IMR-90 (cell line): ENCODE data around the gene ANKRD61. TPM values are rescaled to one million over a fixed set of nuclear protein-coding genes. Genes with fewer than 3 reads are reported as not detected.

Experiments
- ATAC-seq: fragments of 200-7000 bp; cut with Tn5 transposase; 2 replicates; pipeline ENCODE4 v1.9.1; 2020; ENCODE audit warnings: low read depth, mild to moderate bottlenecking, moderate library complexity
- BruUV-seq: library from RNA; stranded (reverse); fragments of 400-500 nt; replicated peaks from 2 replicates; lab custom pipeline; 2021; lab: Mats Ljungman, UMichigan
- CTCF ChIA-PET: fragments of 300-600 bp; formaldehyde crosslinking; extraction: SDS; loops from one replicate; lab custom pipeline; 2021; ENCODE audit warnings: antibody characterized with exemption; lab: Yijun Ruan, JAX
- POLR2A ChIA-PET: fragments of 300-600 bp; sonication (Branson Sonifier 250); formaldehyde crosslinking; loops from one replicate; lab custom pipeline; 2022; ENCODE audit warnings: antibody characterized with exemption; ENCODE audit not compliant: unreplicated experiment; lab: Charles Lee
- DNase-seq: peaks from one replicate; pipeline ENCODE4 v3.0.0; 2013
- H2AFZ ChIP-seq: replicated peaks from 2 replicates; pipeline ENCODE3; 2013; ENCODE audit warnings: low read length, mild to moderate bottlenecking; ENCODE audit not compliant: poor library complexity
- H2AK5ac ChIP-seq: 2 replicates; pipeline ENCODE4 v1.6.1; 2013; ENCODE audit warnings: low read depth, low read length, inconsistent platforms
- H2AK9ac ChIP-seq: replicated peaks from 2 replicates; pipeline ENCODE3; 2013; ENCODE audit warnings: mild to moderate bottlenecking, low read depth, low read length, moderate library complexity; ENCODE audit not compliant: poor library complexity
- H2BK120ac ChIP-seq: 2 replicates; pipeline ENCODE4 v1.6.1; 2013; ENCODE audit warnings: low read depth, low read length, inconsistent platforms
- H2BK15ac ChIP-seq: 3 replicates; pipeline ENCODE4 v1.6.1; 2013; ENCODE audit warnings: low read depth, low read length, inconsistent platforms
- H2BK20ac ChIP-seq: 2 replicates; pipeline ENCODE4 v1.6.1; 2013; ENCODE audit warnings: low read depth, mild to moderate bottlenecking, inconsistent platforms, low read length, moderate library complexity
- H2BK5ac ChIP-seq: 2 replicates; pipeline ENCODE4 v1.6.1; 2013; ENCODE audit warnings: mild to moderate bottlenecking, low read depth, low read length, inconsistent platforms; ENCODE audit not compliant: poor library complexity, severe bottlenecking
- H3K14ac ChIP-seq: replicated peaks from 2 replicates; pipeline ENCODE4 v1.6.1; 2013; ENCODE audit warnings: low read depth, low read length, inconsistent platforms
- H3K18ac ChIP-seq: 2 replicates; pipeline ENCODE4 v1.6.1; 2013; ENCODE audit warnings: low read depth, low read length, control low read depth
- H3K23ac ChIP-seq: 2 replicates; pipeline ENCODE4 v1.6.1; 2013; ENCODE audit warnings: low read depth, low read length, inconsistent platforms
- H3K27ac ChIP-seq: 2 replicates; pipeline ENCODE4 v1.5.1; 2013; ENCODE audit warnings: mild to moderate bottlenecking, control low read depth, low read length; ENCODE audit not compliant: insufficient read depth
- H3K27me3 ChIP-seq: 2 replicates; pipeline ENCODE4 v1.6.1; 2013; ENCODE audit warnings: low read length; ENCODE audit not compliant: control insufficient read depth, insufficient read depth
- H3K36me3 ChIP-seq: 2 replicates; pipeline ENCODE4 v1.6.1; 2013; ENCODE audit warnings: low read length, mixed read lengths; ENCODE audit not compliant: control insufficient read depth, insufficient read depth
- H3K4ac ChIP-seq: 2 replicates; pipeline ENCODE4 v1.6.1; 2013; ENCODE audit warnings: low read depth, low read length, inconsistent platforms
- H3K4me1 ChIP-seq: 2 replicates; pipeline ENCODE4 v1.6.1; 2013; ENCODE audit warnings: low read length, mixed read lengths; ENCODE audit not compliant: control insufficient read depth, insufficient read depth
- H3K4me2 ChIP-seq: 2 replicates; pipeline ENCODE4 v1.6.1; 2013; ENCODE audit warnings: low read depth, mild to moderate bottlenecking, control low read depth, low read length, moderate library complexity
- H3K4me3 ChIP-seq: 2 replicates; pipeline ENCODE4 v1.5.1; 2013; ENCODE audit warnings: low read depth, mild to moderate bottlenecking, control low read depth, low read length, moderate library complexity; ENCODE audit not compliant: insufficient read depth
- H3K56ac ChIP-seq: 2 replicates; pipeline ENCODE4 v1.6.1; 2013; ENCODE audit warnings: low read length, inconsistent platforms; ENCODE audit not compliant: insufficient read depth; ENCODE audit errors: extremely low read depth
- H3K79me1 ChIP-seq, 2 experiments: 2 replicates each; pipeline ENCODE4 v1.6.1; 2013; ENCODE audit warnings: low read length in 2 of 2, inconsistent platforms in 1 of 2, low read depth in 1 of 2
- H3K9ac ChIP-seq: 2 replicates; pipeline ENCODE4 v1.6.1; 2013; ENCODE audit warnings: low read depth, low read length, control low read depth
- H3K9me1 ChIP-seq: 2 replicates; pipeline ENCODE4 v1.6.1; 2013; ENCODE audit warnings: low read length, inconsistent platforms; ENCODE audit not compliant: insufficient read depth
- H3K9me3 ChIP-seq: 2 replicates; pipeline ENCODE4 v1.6.1; 2013; ENCODE audit warnings: low read length; ENCODE audit not compliant: control insufficient read depth, insufficient read depth
- H4K20me1 ChIP-seq: 2 replicates; pipeline ENCODE4 v1.6.1; 2013; ENCODE audit warnings: low read length, inconsistent platforms; ENCODE audit not compliant: insufficient read depth
- H4K5ac ChIP-seq: 2 replicates; pipeline ENCODE4 v1.6.1; 2013; ENCODE audit warnings: mild to moderate bottlenecking, low read depth, low read length, control low read depth
- H4K8ac ChIP-seq, 2 experiments: 2 replicates each; pipeline ENCODE4 v1.6.1; 2013; ENCODE audit warnings: low read depth in 2 of 2, low read length in 2 of 2, control low read depth in 1 of 2, inconsistent platforms in 1 of 2
- H4K91ac ChIP-seq: 2 replicates; pipeline ENCODE4 v1.6.1; 2013; ENCODE audit warnings: low read depth, low read length, inconsistent platforms; ENCODE audit not compliant: insufficient read depth
- BHLHE40 ChIP-seq: fragments of 150-350 bp; IDR thresholded peaks from 2 replicates; pipeline ENCODE4 v1.6.1; 2016; ENCODE audit warnings: mild to moderate bottlenecking, low read depth, low read length
- CEBPB ChIP-seq: IDR thresholded peaks from 2 replicates; pipeline ENCODE4 v1.6.1; 2012; ENCODE audit warnings: low read depth, low read length, improper control_type of control experiment
- CHD1 ChIP-seq: IDR thresholded peaks from 2 replicates; pipeline ENCODE4 v1.6.1; 2012; ENCODE audit warnings: low read depth, low read length, improper control_type of control experiment
- FOS ChIP-seq: fragments of 150-350 bp; IDR thresholded peaks from 2 replicates; pipeline ENCODE4 v1.6.1; 2016; ENCODE audit warnings: low read depth, low read length
- MAZ ChIP-seq: IDR thresholded peaks from 2 replicates; pipeline ENCODE4 v1.6.1; 2012; ENCODE audit warnings: low read depth, mild to moderate bottlenecking, low read length, improper control_type of control experiment, moderate library complexity, borderline replicate concordance
- MXI1 ChIP-seq: IDR thresholded peaks from 2 replicates; pipeline ENCODE4 v1.6.1; 2012; ENCODE audit warnings: low read depth, mild to moderate bottlenecking, low read length, moderate library complexity, borderline replicate concordance
- NFE2L2 ChIP-seq: fragments of 150-350 bp; IDR thresholded peaks from 2 replicates; pipeline ENCODE4 v1.6.1; 2016; ENCODE audit warnings: low read depth, mild to moderate bottlenecking, low read length
- POLR2A ChIP-seq: IDR thresholded peaks from 2 replicates; pipeline ENCODE4 v1.6.1; 2012; ENCODE audit warnings: mild to moderate bottlenecking, low read depth, low read length
- RAD21 ChIP-seq: IDR thresholded peaks from 2 replicates; pipeline ENCODE4 v1.6.1; 2012; ENCODE audit warnings: low read length, improper control_type of control experiment
- RCOR1 ChIP-seq: IDR thresholded peaks from 2 replicates; pipeline ENCODE4 v1.6.1; 2012; ENCODE audit warnings: mild to moderate bottlenecking, low read length, improper control_type of control experiment; ENCODE audit not compliant: insufficient replicate concordance
- RFX5 ChIP-seq: IDR thresholded peaks from 2 replicates; pipeline ENCODE4 v1.8.0; 2012; ENCODE audit warnings: low read depth, mild to moderate bottlenecking, low read length, moderate library complexity
- WGBS, 2 experiments: methylation state at CpG; one replicate each; pipeline versions ENCODE4 v1.1.5 to v1.1.7; 2013; ENCODE audit warnings: missing lambda C conversion rate in 2 of 2; ENCODE audit not compliant: insufficient read length in 1 of 2; ENCODE audit errors: extremely low coverage in 2 of 2; 5-methylcytosine and 5-hydroxymethylcytosine counted together
- dilution Hi-C: fragments of 300-500 bp; cut with HindIII; formaldehyde crosslinking; loops from one replicate; pipeline ENCODE4 v1.14.3; 2018; ENCODE audit warnings: low sequenced_read_pairs; ENCODE audit not compliant: unreplicated experiment
- in situ Hi-C: fragments of 300-500 bp; cut with MboI; formaldehyde crosslinking; loops from 3 replicates; pipeline ENCODE4 v1.14.3; 2019; ENCODE audit warnings: low sequenced_read_pairs, inconsistent platforms, mixed read lengths
- intact Hi-C: fragments of 100-400 bp; cut with micrococcal nuclease; formaldehyde crosslinking; loops from 2 replicates; pipeline ENCODE4 v1.10.0; 2022
- polyA plus RNA-seq, 3 experiments: library from polyadenylated mRNA; depleted of rRNA; stranded (reverse); fragments of >200 nt; gene quantifications; 2 replicates each; pipeline ENCODE4 v1.2.3, GENCODE V29; 2012; ENCODE audit warnings: low replicate concordance in 1 of 3
- total RNA-seq: library from RNA; depleted of rRNA; stranded (reverse); fragments of >200 nt; gene quantifications from 2 replicates; pipeline ENCODE4 v1.2.3, GENCODE V29; 2012
- TF ChIP-seq, protein P1 (sequence below): conservative IDR thresholded peaks from 2 replicates; pipeline ENCODE4 v1.5.1; 2012; ENCODE audit warnings: mild to moderate bottlenecking, low read depth, low read length, improper control_type of control experiment
- TF ChIP-seq, protein P2 (sequence below): fragments of 150-350 bp; IDR thresholded peaks from 2 replicates; pipeline ENCODE4 v1.6.1; 2017; ENCODE audit warnings: mild to moderate bottlenecking, antibody characterized with exemption, low read length, low read depth
- TF ChIP-seq, protein P3 (sequence below): fragments of 150-350 bp; IDR thresholded peaks from 2 replicates; pipeline ENCODE4 v1.6.1; 2016; ENCODE audit warnings: low read depth, mild to moderate bottlenecking, low read length, moderate library complexity, borderline replicate concordance

The ANKRD61 gene
- total and polyA plus RNA-seq, 2 of the 4 experiments (the other 2 are of a cell fraction), result 0.17 to 0.36 TPM

DNA sequence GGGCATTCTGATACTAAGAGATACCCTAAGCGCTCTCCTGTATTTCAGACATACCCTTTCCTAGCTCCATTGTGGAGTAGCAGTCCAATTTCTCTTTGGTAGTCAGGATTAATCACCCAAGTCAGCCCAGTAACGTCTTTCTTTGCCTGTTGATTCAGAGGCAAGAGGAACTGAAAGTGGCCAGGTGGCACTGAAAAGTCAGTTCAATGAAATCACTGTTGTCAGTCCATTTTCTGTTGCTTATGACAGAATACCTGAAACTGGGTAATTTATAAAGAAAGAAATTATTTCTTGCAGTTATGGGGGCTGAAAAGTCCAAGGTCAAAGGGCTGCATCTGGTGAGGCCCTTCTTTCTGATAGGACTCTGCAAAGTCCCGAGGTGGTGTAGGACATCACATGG, 40.2 kb downstream of the ANKRD61 start:
- BruUV-seq, result no TSS peak
- Histone ChIP-seq H3K56ac (no peak overlapping the region), H3K9ac (no peak overlapping the region), H4K5ac (no peak overlapping the region), H3K14ac (no peak overlapping the region), H4K8ac (no peak overlapping the region), H3K27me3 (no peaks in the 10 kb centered on the region), H2AFZ (no peak overlapping the region), H3K4me3 (no peak overlapping the region), H3K4me2 (no peak overlapping the region), H3K27ac (no peak overlapping the region), H2BK20ac (no peak overlapping the region), H2BK5ac (no peak overlapping the region), H3K18ac (no peak overlapping the region), H2AK9ac (no peak overlapping the region), H3K4ac (no peak overlapping the region), H2AK5ac (no peak overlapping the region), H3K23ac (no peak overlapping the region), H3K4me1 (no peaks in the 10 kb centered on the region), H2BK120ac (no peak overlapping the region), H3K9me3 (no peaks in the 10 kb centered on the region), H4K20me1 (no peaks in the 10 kb centered on the region), H4K91ac (no peak overlapping the region), H3K79me1 (no peaks in the 10 kb centered on the region), H3K36me3 (no peaks in the 10 kb centered on the region), H2BK15ac (no peak overlapping the region), H3K9me1 (no peaks in the 10 kb centered on the region)
- dilution Hi-C loops (no loop called here), in situ Hi-C loops (no loop called here), intact Hi-C loops (no loop called here)
- ChIA-PET POLR2A (no interaction called here), CTCF (no interaction called here)
- TF ChIP-seq RFX5, result no peak
- no peak for TF ChIP-seq MAZ
- TF ChIP-seq, protein P1, sequence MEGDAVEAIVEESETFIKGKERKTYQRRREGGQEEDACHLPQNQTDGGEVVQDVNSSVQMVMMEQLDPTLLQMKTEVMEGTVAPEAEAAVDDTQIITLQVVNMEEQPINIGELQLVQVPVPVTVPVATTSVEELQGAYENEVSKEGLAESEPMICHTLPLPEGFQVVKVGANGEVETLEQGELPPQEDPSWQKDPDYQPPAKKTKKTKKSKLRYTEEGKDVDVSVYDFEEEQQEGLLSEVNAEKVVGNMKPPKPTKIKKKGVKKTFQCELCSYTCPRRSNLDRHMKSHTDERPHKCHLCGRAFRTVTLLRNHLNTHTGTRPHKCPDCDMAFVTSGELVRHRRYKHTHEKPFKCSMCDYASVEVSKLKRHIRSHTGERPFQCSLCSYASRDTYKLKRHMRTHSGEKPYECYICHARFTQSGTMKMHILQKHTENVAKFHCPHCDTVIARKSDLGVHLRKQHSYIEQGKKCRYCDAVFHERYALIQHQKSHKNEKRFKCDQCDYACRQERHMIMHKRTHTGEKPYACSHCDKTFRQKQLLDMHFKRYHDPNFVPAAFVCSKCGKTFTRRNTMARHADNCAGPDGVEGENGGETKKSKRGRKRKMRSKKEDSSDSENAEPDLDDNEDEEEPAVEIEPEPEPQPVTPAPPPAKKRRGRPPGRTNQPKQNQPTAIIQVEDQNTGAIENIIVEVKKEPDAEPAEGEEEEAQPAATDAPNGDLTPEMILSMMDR, result no peak
- TF ChIP-seq, protein P2, sequence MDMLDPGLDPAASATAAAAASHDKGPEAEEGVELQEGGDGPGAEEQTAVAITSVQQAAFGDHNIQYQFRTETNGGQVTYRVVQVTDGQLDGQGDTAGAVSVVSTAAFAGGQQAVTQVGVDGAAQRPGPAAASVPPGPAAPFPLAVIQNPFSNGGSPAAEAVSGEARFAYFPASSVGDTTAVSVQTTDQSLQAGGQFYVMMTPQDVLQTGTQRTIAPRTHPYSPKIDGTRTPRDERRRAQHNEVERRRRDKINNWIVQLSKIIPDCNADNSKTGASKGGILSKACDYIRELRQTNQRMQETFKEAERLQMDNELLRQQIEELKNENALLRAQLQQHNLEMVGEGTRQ, result no peak
- TF ChIP-seq CEBPB, result no peak
- no peak for TF ChIP-seq BHLHE40
- no peak for TF ChIP-seq POLR2A
- TF ChIP-seq NFE2L2, result no peak
- TF ChIP-seq, protein P3, sequence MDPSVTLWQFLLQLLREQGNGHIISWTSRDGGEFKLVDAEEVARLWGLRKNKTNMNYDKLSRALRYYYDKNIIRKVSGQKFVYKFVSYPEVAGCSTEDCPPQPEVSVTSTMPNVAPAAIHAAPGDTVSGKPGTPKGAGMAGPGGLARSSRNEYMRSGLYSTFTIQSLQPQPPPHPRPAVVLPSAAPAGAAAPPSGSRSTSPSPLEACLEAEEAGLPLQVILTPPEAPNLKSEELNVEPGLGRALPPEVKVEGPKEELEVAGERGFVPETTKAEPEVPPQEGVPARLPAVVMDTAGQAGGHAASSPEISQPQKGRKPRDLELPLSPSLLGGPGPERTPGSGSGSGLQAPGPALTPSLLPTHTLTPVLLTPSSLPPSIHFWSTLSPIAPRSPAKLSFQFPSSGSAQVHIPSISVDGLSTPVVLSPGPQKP, result no peak
- no peak for TF ChIP-seq RCOR1
- no peak for TF ChIP-seq FOS
- TF ChIP-seq MXI1, result no peak
- no peak for TF ChIP-seq RAD21
- no peak for TF ChIP-seq CHD1
- ATAC-seq (no peak), DNase-seq (no peak)
- no CpG with 5 or more reads among the region's 3 CpGs for WGBS, 2 experiments
